GM19463 (cell line): ENCODE data around the gene GSKIP.

ENCODE experiments used
- ATAC-seq: cut with Tn5 transposase; IDR thresholded peaks from one replicate; pipeline ENCODE4 v1.9.1; 2021; ENCODE audit warnings: mild to moderate bottlenecking, moderate library complexity; ENCODE audit not compliant: unreplicated experiment

Gene GSKIP

DNA sequence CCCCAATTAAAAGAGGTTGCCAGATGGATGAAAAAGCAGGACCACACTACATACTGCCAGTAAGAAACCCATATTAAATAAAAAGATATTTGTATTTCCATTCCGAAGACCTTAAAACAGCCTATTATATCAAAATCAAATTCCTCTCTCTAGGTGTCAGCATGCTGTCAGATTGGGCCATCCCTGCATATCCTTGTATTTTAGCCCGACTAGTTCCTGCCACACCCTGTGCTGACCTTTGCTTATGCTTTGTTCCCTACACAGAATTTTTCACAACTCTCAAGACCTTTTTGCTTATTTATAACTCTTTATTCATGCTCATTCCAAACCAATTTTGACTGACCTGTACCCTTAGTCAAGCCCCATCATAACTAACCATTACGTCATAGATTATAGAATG, 12.8 kb downstream of the GSKIP start:
- no peak for ATAC-seq

DNA sequence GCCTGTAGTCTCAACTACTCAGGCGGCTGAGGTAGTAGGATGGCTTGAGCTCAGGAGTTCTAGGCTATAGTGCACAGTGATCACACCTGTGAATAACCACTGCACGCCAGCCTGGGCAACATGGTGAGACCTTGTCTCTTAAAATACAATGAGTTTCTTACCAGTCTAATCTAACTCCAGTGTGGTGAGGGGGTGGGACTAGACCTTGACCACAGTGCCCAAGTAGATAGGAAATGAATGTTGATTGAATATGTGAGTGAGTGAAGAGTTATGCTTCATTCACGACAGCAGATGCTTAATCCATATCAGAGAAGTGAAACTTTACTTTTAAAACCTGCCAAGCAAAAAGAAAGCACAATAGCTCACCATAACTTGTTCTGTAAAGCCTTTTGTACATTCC, 17.4 kb downstream of the GSKIP start:
- peak; percentile 96 for ATAC-seq

DNA sequence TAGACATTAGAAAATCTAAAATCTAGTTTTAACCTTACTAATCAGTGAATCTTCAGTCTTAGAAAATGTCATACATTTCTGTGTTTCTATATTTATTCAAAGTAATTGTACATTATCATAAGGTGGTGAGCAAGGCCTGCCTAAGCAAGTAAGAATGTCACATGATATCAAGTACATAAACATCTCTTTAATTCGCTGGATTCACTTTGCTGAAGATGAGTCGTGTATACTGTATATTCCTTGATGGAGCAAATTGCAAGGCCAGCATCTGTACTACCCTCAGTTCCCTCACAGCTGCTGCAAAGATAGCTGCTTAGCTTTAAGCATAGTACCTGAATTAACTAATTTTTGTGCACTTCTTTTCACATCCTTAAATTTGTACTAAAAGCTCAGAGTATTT, 20.1 kb downstream of the GSKIP start:
- no peak for ATAC-seq

DNA sequence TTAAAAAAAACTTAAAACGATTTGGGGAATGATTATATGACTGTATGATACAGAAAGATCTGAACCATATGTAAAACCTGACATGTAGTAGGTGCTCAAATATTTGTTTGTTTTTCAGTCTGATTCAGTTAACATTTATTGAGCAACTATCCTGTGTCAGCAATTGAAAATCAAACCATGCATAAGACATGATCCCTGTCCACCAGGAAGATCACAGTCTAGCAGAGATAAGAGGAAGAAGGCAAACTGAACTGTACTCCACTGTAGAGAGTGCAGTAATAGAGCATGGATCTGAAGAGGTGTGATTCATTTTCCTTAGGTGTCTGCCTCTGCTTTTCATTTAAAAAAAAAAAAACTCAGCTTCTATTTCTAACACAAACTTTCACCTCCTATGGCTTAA, 20.7 kb downstream of the GSKIP start:
- ATAC-seq = no peak

DNA sequence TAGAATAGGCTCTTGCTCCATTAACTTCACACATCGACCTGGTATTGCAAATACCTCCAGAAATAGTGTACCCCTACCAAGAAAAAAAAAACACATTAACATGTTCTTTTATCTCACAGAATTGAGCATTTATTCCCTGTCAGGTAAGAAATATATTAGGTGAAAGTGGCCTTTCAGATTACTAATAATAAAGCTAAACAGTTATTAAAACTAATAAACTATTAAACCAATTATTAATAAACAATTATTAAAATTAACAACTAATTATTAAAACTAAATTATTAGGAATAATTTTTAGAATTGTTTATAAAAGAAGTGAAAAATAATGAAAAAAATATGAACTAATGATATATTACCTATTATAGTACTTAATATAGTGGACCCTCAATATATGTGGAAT, 21.4 kb downstream of the GSKIP start:
- ATAC-seq = no peak

DNA sequence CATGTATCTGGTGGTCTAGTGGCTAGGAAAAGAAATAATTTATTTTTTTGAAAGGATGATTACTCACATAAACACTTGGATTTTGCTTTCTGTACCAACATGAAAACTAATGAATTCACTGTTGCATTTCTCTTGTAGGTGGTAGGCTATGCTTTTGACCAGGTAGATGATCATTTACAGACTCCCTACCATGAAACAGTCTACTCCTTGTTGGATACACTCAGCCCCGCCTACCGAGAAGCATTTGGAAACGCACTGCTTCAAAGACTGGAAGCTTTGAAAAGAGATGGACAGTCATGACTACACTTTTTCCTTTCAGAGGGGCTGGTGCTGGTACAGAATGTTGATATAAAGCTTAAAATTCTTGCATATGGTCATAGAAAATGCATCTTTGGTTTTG, 22.1 kb downstream of the GSKIP start:
- ATAC-seq = no peak

DNA sequence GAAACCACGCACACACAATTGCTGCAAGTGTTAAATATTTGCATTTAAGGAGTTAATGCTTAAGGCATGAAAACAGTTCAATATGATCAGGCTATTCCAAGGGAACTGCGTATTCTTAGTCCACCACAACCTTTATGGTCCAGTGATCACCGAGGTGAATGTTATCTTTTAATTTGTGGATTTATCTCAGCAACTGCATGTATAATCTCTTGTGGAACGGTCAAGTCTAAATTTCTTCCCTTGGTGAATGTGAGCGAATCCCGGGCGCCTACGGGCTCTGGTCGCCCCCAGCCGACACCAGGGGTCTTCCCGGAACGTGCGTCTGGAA, 27.6 kb downstream of the GSKIP start:
- no peak for ATAC-seq

DNA sequence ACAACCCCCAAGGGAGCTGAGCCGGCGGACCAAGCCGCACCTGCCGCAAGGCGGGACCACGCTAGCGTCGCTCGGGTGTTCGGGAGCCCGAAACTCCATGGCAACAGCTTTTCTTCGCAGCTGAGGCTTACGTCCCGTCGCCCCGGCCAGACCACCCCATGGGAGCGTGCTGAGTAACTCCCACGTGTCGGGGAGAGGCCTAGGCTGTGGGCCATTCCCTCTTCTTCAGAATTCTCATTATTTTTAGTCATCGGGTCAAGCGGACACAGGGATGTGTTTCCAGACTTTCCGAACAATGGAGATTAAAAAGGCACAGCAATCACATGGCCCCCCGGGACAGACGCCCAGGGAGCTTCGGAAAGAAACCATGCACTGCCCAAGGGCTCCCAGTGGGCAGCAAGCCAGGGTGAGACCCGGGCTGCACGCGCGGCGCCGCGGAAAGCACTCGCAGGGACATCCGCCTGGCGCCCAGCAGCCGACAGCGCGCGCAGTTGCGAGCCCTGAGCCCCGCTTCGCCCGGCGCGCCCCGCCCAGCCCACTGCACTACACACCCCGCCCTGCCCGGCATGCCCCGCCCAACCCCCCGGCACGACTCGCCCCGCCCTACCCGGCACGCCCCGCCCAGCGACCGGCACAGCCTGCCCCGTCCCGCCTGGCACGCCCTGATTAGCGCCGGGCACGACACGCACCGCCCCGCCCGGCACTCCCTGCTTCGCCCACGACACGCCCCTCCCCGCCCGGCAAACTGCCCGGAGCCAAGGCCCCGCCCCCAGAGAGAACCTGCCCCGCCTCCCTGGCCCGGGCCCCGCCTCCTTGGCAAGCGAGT, 28.2 kb downstream of the GSKIP start:
- ATAC-seq = peak; percentile 85

DNA sequence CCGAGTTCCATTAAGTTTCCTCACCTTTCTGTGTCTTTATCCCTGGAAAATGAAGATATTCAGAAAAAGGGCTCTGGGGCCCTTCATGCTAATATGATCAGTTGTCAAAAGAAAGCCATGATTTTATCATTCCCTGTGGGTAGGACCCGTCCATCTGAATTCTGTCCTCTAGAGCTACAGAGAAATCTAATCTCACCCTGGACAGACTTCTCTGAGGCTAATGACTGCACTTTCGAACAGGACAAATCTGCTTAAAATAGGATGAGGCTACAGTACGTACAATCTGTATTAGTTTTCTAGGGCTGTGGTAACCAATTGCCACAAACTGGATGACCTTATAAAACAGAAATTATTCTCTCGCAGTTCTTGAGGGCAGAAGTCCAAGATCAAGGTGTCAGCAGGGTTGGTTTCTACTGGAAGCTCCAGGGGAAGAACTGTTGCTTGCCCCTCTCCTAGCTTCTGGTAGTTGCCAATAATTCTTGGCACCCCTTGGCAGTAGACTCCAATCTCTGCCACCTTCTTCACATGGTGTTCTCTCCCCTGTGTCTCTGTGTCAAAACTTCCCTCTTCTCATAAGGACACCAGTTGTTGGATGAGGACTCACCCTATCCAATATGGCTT, 29.9 kb downstream of the GSKIP start:
- ATAC-seq = no peak

DNA sequence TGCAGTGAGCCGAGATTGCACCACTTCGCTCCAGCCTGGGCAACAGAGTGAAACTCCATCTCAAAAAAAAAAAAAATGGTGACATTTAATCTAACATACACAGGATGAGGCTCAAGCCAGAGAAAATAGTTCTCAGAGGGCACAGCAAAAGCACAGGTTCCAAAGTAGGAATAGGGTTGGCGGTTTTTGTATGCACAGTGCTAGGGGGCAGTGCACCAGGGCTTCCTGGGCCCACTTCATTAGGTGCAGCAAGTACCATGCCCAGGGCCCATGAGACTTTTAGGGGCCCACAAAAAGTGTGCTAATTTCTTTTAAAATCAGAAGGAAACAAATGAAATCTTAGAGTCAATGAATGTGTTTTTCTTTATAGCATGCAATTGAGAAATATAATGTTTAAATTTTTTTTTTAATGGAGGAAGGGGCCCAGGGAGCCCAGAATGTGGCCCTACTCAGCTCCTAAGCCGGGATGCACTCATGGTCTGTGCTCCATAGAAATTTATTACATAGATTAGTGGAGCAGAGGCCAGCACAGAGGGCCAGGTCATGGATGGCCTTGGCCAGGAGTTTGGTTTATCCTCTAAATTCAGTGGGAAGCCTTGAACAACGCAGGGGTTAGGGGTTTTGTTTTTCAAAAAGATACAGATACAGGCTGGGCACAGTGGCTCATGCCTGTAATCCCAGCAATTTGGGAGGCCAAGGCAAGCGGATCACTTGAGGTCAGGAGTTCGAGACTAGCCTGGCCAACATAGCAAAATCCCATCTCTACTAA, 30.9 kb downstream of the GSKIP start:
- no peak for ATAC-seq

DNA sequence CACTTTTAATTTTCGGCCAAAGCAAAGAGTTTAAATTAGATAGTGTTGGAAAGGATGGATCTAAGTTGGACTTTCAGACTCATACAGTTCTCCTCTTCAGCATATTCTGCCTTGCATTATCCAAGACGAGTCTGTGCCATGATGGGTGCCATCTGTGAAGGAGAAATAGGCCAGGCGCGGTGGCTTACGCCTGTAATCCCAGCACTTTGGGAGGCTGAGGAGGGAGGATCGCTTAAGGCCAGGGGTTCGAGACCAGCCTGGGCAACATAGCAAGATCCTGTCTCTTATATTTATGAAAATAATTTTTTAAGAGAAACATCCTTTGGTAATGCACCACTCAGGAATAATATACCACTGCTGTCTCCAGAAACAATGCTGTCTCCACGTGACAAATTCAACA, 35.1 kb downstream of the GSKIP start:
- no peak for ATAC-seq

DNA sequence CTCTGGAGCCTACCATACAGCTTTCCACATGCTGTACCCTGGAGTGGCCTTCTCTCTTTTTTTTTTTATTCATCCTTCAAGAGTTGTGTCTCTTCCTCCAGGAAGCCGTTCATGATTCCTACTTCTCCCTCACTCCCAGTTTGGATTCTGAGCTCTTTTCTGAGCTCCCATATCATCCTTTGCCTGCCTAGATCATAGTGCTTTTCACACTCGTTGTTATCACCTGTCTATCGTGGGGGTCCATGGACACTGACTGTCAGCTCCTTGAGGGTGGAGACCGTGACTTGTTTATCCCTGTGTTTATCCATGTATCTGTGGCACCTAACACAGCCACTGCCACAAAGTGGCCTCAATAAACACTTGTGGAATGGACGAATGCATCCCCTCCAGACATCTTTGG, 35.6 kb downstream of the GSKIP start:
- ATAC-seq = no peak

DNA sequence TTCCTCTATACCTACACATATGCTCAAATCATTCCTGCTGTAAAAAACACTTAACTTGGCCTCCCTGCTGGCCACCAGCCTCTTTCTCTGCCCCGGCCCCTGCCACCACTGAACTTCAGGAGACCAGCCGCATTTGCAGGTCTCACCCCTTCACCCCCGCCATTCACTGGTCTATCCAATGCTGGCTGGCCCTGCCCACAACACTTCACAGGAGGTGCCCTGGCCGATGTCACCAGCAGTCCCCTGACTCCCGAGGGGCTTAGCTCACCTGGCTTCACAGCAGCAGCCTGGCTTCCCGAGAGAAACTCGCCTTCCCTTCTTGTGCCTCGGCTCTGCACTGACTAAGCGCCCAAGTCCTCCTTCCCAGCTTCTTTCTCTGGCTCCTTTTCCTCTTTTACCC, 36.1 kb downstream of the GSKIP start:
- ATAC-seq = no peak

DNA sequence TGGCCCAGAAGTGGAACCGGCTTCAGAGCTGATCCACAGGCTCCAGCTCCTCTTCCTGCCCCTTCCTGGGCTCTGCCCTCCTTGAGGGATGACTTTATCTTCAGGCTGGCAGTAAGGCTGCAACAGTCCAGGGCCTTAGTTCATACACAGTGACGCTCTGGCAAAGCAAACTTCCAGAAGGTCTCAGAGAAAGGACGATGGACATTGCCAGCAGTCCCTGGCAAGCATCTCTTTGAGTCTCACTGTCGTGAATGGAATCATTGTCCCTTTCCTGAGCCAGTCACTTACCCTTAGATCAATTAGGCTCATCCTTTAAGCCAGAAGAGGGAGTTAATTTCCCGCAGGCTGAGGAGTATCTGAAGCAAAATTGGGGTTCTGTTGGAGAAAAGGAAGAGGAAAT, 37.2 kb downstream of the GSKIP start:
- no peak for ATAC-seq

DNA sequence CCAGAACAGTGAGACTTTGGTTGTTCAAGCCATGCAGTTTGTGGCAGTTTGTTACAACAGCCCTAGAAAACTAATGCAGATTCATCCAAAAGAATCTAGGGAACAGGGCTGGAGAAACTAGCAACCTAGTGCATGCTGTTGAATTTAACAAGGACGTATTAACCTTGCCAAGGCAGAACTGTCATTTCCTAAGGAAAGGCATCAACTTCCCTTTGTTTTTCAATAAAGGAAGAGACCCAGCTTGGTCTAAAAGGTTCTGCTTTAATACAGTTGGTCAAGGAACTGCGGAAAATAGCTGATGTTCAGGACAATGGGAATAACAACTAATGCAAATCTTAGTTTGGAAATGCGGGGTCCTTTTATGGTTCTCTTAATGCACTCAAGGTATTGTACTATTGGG, 40.1 kb downstream of the GSKIP start:
- no peak for ATAC-seq

DNA sequence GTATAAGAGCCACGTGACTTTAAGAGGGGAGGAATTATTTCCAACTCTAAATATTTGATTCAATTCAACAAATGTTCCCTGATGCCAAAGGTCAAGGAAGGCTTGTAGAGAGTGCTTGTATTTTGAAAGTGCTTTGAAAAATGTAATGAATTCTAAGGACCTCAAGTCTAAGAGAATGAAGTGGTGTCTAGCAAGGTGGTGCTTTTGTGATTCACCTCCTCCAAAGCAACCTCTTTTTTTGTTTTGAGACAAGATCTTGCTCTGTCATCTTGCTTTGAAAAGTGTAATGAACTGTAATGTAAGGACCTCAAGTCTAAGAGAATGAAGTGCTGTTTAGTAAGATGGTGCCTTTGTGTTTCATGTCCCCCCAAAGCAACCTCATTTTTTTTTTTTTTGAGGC, 42.4 kb downstream of the GSKIP start:
- no peak for ATAC-seq

DNA sequence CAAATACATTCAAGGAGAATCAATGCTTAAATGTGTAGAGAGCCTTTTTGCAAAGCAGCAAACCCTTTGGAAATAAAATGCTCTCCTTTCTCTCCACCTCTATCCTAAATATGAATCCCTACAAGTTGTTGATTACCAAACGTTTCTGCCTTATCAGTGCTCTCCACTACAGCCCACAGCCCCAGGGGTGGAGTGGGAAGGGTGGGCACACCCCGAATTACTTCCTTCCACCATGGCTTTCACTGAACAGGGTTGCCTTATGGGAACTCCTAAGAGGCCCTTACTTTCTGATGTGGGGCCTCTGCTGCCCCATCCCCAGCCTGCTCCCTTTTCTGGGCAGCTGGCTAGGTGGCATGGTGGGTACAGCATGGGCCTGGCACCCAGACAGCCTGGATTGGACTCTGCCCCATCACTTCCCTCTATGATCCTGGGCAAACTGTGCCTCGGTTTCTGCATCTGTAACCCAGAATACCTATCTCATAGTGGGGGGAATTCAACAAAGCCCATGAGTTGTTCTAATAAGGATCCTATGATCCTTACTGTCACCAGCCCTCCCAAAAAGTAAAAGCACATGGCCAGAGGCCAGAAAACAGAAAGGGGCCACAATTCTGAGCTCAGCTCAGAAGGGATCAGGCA, 44.7 kb downstream of the GSKIP start:
- no peak for ATAC-seq

DNA sequence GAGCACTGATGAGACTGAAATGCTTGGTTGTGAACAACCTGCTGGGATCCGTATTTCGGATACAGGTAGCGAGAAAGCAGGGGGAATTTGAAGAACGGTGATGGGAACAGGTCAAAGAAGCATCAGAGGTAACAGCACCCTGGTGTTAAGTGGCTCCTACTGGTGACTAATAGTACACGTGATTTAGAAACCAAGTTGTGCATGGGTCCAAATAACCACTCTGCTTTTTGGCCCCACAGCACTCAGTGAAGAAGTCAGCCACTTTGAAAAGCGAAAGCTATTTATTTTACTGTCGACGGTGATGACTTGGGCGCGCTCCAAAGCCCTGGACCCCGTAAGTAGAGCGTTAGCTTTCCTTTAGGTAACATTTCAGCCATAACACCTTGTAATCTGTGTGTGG, 45.3 kb downstream of the GSKIP start:
- no peak for ATAC-seq

DNA sequence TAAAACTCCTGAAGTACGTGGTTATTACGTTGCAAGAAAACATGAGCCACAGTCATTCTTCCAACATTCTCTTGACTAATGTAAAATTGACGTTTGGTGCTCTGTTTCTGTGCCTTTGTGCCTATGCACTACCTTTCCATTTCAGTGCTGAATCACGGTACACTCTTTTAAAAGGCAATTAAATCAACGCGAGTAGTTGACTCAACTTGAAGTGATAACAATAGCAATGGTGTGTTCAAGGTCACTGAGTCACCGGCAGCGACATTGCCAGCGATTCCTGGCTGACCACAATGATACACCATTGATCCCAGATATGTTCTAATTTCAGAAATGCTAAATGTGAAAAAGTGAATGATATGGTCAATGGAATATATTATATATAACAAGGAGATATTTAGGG, 46.4 kb downstream of the GSKIP start:
- ATAC-seq = no peak

DNA sequence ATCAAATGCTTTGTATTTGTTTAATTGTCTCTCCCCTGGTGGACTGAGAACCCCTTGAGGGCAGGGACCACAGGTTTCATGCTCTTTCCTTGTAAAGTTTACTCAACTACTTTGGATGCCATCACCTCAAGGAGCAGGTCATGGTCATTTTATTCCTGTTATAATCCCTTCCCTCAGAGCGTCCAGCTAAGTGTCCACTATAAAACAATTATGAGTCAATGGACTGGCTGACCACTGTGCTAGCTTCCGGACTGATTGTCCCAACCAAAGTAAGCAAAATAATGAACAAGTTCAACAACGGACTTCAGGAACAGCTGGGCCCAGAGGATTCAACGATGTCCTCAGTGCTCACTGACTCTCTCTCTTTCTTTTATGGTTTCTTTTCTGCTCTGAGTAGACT, 46.8 kb downstream of the GSKIP start:
- no peak for ATAC-seq

DNA sequence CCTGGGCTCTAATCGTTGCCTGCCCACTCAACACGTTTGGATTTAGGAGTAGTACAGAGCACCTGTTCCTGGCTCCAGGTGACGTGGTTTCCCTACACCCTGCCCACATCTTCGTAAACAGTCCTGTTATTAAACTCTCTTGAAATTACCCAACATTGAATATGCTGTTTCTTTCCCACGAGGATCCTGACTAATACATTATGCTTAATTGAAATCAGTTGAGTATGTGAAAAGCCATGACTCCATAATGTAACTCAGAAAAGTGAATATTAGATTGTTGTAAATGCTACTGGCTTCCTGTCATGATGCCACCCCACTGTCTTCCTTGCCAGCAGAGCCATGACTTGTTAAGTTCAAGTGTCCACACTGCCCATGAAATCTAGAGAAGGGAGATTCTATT, 50.2 kb downstream of the GSKIP start:
- no peak for ATAC-seq

DNA sequence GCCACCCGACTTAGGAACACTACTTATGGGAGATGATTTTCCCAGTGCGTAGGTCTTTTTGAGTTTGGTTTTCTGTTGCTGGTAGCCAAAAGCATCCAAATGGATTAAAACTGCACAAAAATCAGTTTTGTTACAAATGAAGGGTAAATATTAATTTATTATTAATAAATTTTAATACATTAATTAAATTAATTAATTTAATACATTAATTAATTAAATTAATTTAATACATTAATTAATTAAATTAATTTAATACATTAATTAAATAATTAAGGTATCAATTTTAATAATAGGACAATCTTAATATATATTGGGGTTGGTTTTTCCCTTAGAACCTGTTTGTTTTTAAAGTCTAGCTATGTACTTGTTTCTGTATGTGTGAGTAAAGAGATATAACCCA, 52.2 kb downstream of the GSKIP start:
- ATAC-seq = no peak
